Inflammatory macrophage treated with lipopolysaccharide for 1 hour (primary cell): ENCODE results near the gene FAM187B.

Experiments
- DNase-seq, 2 donors: peaks; one replicate each; pipeline ENCODE4 v3.0.0-alpha.2; 2020 to 2022

FAM187B gene

DNA sequence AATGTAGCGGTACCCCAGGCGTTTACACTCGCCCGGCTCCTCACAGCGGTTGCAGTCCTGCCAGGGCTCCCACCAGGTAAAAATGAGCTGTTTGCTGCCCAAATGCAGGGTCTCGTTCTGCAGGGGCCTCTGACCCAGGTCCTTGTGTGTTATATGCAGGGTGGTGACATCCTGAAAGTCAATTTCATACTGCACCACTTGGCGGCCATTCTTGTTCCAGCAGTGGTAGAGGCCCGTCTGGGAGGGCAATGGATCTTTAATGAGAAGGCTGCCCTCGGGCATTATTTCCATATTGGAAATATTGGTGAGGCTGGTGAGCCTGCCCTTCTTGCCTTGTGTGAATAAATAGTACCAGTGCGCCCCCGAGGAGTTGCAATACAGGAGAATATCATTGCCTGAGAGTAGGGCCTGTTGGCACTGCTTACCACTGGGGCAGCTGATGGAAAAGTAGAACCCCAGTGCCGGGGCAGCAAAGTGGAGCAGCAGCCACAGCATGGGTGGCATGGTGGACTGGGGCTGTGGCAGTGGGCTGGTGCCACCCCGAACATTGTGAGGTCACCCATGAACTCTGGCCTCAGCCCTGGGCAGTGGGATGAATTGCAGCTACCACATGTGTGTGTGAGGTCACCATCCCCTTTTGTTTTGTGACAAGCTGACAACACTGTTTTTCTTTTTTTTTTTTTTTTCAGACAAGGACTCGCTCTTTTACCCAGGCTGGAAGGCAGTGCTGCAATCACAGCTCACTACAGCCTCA, at the start of gene FAM187B:
TSS of gene FAM187B (minus strand) at position 563 of the 754 bp plus-strand sequence. CDS start at position 504, 59 bp downstream.
- DNase-seq = peak; percentile 61 to 93

- DNase-seq = no peak
These were observed 48.3 kb upstream of the FAM187B start for GRCh38 chr19:35276706-35277281.

DNA sequence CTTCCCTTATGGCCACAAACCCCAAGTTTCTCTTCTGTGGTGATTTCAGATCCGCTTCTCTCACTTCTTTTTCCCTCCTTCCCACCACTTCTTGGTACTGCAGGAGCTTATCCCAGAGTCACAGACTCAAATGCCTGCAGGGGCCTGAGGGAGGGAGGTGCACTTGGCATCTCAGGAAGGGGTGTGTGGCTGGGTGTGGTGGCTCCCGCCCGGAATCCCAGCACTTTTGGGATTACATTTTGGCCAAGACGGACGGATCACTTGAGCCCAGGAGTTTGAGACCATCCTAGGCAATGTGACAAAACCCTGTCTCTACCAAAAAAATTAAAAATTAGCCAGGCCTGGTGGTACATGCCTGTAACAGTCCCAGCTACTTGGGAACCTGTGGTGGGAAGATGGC, 45.8 kb upstream of the FAM187B start:
- DNase-seq = no peak

- DNase-seq = peak in 1 of 2 donors; percentile 24
These were observed 45.2 kb upstream of the FAM187B start for GRCh38 chr19:35273686-35274259.

DNA sequence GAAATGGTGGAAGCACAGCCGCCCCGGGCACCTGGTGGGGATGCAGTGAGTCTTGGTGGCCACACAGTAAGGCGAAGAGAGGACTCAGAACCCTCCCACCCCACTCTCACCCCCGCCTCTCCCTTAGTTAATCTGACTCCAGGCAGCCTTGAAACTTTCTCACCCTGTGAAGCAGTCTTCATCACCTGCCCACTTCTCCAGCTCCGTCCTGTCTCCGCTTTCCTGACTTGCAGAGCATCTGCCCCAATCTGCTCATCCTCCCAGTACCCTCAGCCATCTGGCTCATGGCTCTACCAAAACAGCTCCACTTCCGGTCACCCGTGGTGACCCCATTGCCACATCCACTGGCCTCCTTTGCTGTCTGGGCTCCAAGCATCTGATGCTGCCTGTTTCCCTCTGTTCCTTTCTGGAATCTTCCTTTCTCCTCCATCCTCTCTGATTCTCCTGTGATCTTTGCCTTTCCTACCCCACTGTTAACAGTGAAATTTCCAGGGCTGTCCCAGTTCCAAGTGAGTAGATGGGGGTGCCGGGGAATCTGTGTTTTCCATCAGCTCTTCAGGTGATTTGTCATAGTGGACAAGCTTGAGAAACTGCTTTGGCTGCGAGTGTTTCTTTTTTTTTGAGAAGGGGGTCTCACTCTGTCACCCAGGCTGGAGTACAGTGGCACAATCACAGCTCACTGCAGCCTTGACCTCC, 44.6 kb upstream of the FAM187B start:
- no peak for DNase-seq

DNA sequence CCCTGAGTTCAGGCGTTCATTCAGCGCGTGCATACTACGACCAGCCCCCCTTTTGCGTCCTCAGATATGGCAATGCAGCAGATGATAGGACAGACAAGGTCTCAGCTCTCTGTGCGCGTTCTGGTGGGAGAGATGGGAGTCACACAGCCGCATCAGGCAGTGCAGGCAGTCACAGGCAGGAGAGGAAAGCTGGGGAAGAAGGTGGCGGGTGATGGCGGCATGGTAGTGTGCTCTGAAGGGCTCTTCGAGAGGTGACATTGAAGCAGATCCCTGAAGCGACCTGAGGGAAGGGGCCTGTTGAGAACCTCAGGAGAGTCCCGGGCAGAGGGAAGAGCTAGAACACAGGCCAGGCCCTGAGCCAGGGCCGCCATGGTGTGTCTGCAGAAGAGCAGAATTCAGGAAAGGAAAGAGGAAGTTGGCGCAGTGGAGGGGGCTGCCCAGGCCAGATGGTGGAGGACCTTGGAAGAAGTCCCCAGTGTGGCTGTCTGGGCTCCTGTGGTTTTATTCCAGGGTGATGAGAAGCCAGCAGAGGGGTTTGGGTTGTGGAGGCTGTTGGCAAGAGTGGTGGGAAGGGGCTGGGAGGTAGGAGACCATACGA, 43.7 kb upstream of the FAM187B start:
- DNase-seq = peak; percentile 50 to 54

- DNase-seq = no peak
These were observed 43.0 kb upstream of the FAM187B start for GRCh38 chr19:35271546-35271945.

GRCh38 chr19:35270381-35270811, 41.9 kb upstream of the FAM187B start:
- DNase-seq = no peak

DNA sequence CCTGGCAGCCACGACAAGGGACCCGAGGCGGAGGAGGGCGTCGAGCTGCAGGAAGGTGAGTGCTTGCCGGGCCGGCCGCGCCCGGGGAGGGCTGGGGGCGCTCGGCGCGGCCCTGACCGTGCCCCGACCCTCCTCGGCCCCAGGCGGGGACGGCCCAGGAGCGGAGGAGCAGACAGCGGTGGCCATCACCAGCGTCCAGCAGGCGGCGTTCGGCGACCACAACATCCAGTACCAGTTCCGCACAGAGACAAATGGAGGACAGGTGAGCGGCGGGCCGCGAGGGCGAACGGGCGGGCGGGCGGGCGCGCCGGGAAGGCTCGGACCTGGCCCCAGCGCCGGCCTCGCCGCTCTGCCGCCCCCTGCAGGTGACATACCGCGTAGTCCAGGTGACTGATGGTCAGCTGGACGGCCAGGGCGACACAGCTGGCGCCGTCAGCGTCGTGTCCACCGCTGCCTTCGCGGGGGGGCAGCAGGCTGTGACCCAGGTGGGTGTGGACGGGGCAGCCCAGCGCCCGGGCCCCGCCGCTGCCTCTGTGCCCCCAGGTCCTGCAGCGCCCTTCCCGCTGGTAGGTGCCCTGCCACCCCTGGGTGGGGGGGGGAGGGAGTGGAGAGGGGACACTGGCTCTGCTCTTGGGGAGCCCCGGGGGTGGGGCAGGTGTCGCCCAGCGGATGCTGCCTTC, 41.0 kb upstream of the FAM187B start:
- peak; percentile 58 to 59 for DNase-seq

- DNase-seq = peak; percentile 43 to 55
These were observed 40.2 kb upstream of the FAM187B start, which contains the start of gene USF2 for GRCh38 chr19:35268536-35269437. Gene USF2, plus strand, starts transcription at chr19:35268962. Its CDS starts 140 bp downstream, at chr19:35269102.

- DNase-seq = peak; percentile 57 to 75
These were observed 39.4 kb upstream of the FAM187B start for GRCh38 chr19:35267818-35268535.

GRCh38 chr19:35267353-35267817, 38.8 kb upstream of the FAM187B start:
- DNase-seq = no peak

- no peak for DNase-seq
These were observed 38.2 kb upstream of the FAM187B start for GRCh38 chr19:35266520-35267352.

DNA sequence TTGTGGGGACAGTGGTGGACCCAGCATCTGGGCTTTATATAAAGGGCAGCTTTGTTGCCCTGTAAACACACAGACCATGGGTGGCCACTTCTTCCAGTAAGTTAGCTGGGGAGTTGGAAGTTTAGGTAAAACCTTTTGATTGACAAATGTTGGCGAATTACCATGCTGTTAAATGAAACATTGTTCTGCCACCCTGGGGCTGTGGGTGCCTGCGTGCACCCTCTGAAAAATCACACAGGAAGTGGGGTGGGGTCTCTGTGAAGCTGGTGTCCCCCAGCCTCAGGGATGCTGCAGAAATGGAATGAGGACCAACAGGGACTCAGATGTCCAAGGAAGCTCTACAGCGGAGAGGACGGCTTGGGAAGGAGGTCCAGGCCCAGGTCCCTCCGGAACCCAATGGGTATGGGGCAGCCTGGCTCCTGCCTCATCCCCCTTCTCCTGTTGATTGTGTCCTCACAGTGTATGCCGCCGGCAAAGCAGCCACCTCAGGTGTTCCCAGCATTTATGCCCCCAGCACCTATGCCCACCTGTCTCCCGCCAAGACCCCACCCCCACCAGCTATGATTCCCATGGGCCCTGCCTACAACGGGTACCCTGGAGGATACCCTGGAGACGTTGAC, 37.5 kb upstream of the FAM187B start:
- no peak for DNase-seq

- DNase-seq = no peak
These were observed 36.8 kb upstream of the FAM187B start for GRCh38 chr19:35265126-35265899.

- peak; percentile 40 to 52 for DNase-seq
These were observed 36.0 kb upstream of the FAM187B start for GRCh38 chr19:35264268-35265125.

DNA sequence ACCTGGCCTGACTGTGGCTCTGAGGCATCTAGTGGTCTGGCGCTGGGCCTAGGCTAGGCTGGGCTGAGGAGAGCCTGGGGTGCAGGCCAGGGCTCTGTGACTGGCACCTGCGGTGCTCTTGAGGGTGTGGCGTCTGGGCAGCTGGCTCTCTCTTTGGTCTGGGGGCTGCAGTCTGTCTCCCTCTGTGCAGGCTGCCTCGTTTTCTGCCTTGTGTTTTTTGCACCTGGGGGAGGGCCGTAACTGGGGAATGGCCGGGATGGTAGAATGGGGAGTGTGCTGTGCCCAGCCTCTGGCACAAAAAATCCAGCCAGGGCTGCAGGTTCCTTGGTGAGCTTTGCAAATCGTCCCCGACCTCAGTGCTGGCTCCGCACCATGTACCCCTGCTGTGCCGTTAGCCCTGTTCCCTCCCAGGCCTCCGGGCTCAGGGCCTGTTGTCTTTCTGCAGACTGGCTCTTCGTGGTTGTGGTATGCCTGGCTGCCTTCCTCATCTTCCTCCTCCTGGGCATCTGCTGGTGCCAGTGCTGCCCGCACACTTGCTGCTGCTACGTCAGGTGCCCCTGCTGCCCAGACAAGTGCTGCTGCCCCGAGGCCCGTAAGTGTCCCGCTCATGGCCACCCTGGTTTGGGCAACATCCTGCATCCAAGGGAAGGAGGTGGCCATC, 33.7 kb upstream of the FAM187B start:
- no peak for DNase-seq
